Esophagus mucosa (tissue), 1 donor: ENCODE data around the gene MAPK11. TPM values are rescaled to one million over a fixed set of nuclear protein-coding genes. Genes with fewer than 3 reads are reported as not detected.

Source experiments
- ATAC-seq: fragments of 200-7000 bp; cut with Tn5 transposase; one replicate; pipeline ENCODE4 v1.9.1; 2020
- total RNA-seq: library from RNA; stranded (reverse); gene quantifications from one replicate; pipeline ENCODE4 v1.2.4, GENCODE V29; 2023
- donor health status: DM: yes; HTN: yes; CAD: no.

The MAPK11 gene
- total RNA-seq, 1 donor from 2014 or later: 5.8 TPM

DNA sequence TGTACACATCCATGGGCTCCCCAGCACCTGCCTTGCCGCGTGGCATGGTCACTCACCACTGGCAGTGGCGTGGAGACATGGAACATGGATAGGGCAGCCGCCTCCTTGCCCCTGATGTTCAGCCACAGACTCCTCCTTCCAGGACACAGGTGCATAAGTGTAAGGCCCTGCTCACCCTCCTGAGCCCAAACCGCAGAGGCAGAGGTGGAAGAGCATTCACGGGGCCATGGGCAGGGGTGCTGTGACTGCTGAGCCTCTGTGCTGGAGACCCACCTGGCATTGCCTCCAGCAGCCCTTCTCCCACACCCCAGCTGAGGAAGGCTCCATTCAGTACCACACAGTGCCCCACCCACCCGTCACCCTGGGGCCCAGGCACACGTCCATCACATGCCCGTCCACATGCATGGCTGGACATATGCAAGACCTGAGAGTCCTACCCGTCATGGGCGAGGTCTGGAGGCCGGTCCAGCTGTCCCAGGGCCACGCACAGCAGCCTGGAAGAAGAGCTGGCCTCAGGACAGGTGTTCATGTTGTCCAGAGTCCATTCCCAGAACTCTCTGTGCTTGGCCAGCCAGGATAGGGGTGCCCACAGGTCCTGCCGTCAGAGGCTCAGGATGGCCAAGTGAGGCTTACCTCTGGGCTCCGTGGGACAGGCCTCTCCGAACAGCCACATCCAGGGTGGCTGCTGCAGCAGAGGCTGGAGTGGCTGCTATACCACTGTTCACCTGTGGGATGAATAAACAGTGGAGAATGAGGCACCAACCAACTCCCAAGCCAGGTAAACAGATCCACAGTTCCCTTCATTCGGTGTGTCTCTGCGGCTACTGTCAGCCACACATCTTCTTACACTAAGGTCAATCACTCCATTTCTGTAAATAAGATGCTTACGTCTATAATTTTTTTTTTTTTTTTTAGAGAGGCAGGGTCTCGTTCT lies 23.7 kb downstream of the MAPK11 start:
- ATAC-seq: no peak

GRCh38 chr22:50245214-50246072 lies 24.7 kb downstream of the MAPK11 start:
- peak; percentile 70 for ATAC-seq

DNA sequence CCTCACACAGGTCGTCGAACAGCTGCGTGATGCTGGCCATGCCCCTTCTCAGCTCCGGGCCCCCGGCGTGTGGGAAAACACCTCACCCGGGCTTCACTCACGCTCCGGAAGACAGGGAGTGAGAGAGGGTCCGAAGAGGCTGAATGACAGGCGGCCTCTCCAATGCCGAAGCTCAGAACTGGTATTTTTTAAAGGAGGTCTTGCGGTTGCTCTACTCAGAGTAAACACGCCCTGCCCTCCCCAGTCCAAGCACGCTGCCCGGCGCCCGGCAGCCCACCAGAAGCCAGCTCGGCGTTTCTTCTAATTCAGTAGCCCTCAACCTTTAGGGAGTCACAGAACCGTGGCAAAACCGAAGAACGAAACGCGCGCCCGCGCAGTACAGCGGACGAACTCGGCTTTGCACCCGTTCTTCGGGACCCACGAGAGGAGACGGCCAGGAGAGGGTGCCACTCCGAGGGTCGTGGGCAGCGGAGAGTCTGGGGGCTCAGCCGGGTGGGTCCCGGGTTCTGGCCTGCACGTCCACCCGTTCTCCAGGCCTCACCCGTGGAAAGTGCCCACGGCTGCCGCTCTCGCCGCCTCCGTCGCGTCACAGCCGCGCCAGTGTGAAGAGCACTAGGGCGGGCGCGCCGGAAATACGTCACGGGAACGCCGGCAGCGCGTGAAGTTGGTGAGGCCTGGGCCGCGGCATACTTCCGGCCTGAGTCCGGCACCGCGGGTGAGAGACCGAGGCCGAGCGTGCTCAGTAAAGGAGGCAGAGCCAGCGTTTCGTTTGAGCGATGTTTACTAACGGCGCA lies 25.6 kb downstream of the MAPK11 start, which contains the start of gene TUBGCP6:
TUBGCP6 (minus strand) TSS at position 604 of the 794 bp plus-strand sequence; CDS start at position 40, 564 bp downstream.
- ATAC-seq: peak; percentile 88

DNA sequence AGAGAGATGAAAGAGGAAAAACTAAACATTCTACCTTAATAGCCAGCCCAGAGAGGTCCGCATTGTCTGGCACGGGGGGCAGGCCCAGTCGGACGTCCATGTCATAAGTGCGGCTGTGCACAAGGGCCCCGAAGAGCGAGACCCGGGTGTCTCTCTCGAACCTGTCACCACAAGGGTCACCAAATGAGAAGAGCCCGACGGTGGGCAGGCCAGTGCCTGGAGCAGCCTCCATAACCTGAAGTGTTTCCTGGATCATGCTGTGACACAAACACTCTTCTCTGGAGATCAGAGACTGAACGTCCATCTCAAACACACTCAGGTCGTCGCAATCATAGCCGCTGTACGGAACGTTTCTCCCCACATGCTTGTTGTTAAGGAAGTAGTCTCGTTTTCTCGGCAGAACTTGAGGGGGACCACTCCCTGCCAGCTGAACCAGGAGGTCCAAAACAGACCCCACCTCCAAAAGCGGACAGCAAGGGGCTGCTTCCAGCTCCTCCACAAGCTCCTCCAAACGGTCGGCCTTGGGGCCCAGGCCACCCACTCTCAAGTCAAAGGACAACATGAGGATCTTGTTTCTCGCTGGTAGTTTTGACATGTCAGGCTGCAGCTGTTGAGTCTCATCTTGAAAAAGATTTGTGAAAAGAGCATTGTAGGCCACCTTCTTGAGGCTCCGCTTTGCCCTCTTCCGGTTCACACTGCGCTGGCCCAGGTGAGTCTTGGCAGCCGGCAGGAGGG lies 26.3 kb downstream of the MAPK11 start:
- peak; percentile 19 for ATAC-seq

- no peak for ATAC-seq
These were observed 27.7 kb downstream of the MAPK11 start for GRCh38 chr22:50242406-50242949.

DNA sequence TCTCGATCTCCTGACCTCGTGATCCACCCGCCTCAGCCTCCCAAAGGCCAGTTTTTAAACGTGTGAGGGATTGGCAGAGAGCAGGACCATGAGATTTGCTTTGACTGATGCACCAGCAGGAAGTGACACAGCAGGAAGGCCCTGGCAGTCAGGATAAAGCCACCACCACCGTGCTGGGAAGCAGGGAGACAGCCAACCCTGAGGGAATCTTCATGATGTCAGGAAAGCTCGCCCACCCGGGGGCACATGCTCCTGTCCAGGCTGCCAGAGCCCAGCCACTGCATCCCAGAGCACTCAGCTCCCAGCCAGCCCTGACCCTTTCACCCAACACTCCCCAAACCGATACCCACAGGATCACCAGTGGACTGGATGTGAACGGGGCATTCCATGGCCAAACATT lies 31.4 kb downstream of the MAPK11 start:
- ATAC-seq: no peak

DNA sequence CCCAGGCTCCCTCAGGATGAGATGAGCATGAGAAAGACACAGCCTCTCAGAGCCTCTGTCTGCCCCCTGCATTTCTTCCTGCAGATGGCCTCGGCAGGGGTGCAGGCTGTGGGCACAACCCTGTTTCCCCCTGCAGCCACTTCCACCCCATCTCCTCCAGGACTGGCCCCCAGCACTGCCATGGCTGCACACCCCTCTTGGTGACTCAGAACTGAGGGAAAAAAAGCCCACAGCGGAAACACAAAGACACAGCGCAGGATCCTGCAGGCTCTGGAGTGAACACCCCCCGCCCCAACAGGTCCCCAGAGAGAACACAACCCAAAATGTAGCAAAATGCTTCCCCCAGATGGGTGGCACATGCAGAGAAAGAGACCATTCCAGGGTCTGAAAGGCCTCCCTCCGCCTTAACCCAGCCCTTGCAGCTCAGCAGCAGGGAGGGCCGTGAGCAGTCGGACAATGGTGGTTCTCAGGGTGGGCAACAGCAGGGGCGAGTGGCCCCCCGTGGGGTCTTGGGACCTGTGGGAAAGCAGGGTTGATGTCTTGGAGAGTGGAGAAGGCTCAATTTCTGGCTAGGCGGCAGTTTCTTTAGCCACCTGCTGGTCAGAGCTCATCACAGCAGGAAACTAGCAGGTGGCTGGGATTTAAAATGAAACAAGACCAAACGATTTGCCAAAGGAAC lies 33.3 kb downstream of the MAPK11 start:
- ATAC-seq: no peak

- no peak for ATAC-seq
These were observed 37.0 kb downstream of the MAPK11 start for GRCh38 chr22:50233223-50233622.

DNA sequence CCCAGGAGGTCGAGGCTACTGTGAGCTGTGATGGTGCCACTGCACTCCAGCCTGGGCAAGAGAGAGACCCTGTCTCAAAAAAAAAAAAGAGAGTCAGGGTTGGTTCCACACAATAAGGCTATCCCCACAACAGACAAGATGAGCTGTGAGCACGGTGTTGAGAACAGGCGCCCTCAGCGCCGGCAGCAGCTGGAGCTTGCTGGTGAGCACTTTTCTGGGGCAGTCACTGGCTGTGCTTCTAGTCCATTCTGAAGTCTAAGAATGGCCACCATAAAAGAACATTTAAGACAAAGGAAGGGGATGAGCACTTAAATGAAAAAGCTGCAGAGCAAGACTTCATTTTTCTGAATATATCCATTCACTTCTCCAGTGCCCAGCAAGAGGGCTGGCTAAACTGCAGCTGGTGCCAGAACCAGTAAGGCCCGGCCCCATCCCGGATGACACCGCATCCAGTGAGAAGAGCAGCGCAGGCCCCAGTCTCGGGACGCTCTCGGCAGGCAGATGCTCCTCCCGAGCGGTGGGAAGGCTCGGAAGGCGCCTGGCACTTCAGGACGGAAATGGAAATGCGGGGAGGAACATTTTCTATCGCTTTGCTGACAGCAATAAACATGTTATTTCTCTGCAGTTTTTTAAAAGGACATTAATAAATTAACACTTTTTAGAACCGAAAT lies 37.6 kb downstream of the MAPK11 start:
- ATAC-seq: no peak

GRCh38 chr22:50229370-50229769 lies 40.8 kb downstream of the MAPK11 start:
- ATAC-seq: no peak

- ATAC-seq: peak; percentile 13
These were observed 41.8 kb downstream of the MAPK11 start for GRCh38 chr22:50228366-50228765.

DNA sequence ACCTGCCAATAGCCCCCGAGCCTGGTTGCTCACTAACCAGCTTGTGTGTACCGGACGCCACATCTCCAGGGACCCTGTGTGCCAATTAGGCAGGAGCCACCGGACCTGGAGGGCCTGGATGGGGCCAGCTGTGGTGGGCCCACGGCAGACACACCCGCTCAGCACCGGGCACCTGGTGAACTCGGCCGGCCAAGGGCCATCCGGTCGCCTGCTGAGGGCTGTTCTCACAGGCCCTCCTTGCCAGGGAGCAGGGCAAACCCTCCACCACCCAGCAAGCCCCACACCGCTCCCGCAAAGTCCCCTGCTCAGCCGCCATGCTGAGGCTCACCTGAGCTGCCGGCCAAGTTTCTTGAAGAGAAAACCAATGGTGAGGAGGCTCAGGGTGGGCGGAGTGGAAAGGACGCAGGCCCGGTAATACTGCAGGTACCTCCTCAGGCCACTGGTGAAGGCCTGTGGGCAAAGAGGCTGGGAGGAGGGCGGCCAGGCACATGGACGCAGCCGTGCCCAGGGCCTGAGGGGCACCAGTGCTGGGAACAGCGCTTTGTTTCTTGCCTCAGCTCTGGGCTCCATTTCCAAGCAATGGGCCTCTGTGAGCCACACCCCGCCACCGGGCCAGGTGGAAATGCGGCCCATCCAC lies 42.5 kb downstream of the MAPK11 start:
- peak; percentile 4 for ATAC-seq

GRCh38 chr22:50226875-50227165 lies 43.4 kb downstream of the MAPK11 start:
- ATAC-seq: no peak

DNA sequence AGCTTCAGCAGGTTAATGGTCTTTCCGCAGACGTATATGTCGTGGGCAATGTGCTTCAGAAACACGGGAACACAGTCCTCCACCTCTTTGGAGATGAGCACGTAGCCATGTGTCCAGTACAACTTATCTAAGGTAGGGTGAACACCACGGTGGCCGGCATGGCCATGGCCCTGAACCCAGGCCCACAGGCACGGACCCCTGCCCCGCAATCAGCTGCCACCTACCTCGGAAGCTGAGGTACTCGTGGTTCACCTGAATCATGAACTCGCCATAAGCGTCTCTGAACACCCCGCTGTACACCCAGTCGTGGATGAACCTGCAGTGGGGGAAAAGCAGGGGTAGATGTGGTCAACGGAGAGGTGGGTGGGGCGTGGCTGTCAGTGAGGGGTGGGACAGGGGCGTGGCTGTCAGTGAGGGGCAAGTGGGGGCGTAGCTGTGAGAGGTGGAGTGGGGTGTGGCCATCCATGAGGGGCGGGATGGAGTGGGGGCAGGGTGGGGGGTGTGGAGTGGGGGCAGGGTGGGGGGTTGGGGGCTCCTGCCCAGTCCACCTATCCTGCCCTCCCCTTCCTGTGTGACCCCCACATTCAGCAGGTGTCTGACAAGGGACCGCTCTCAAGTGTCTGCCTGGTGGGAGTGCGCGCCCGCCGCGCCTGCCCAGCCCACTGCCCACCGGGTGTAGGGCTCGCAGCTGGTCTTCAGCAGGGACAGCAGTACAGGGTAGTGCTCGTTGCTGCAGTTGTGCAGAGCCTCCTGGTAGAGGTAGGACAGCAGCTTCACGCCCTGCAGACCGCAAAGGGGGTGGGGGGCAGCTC lies 43.9 kb downstream of the MAPK11 start:
- ATAC-seq: peak; percentile 12

- no peak for ATAC-seq
These were observed 44.8 kb downstream of the MAPK11 start for GRCh38 chr22:50225200-50225969.

DNA sequence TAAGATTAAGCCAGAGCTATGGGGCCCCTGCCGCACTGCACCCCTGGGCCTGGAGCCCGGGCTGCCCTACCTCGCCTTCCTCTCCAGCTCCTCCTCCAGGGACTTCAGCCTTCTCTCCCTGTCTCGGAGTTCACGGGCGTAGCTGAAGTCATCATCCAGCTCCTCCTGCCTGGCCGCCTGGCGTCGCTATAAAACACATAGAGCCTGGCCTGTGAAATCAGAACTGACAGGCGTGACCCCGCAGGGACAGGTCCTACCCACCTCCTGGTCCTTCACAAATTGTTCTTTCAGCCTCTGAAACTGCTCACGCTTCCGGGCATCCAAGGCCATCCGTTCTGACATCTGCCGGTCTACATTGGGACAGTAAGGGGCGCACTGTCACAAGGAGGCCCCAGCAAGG lies 46.1 kb downstream of the MAPK11 start:
- no peak for ATAC-seq

DNA sequence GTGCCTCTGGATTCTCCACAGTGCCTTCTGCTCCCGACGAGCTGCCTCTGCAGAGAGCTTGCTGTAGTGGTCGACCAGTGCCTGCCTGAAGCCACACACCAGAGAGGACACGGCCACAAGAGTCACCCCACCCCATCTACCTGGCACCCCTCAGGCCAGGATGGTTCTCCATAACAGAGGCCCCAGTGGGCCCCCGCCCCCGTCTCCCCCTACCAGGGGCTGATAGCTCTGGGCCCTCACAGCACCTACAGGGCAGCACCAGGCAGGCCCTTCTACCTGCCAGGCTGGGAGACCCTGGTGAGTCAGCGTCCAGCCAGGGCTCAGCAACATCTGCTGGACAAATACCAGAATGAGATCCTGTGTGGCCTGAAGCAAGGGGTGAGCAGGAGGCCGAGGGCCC lies 47.7 kb downstream of the MAPK11 start:
- no peak for ATAC-seq
